Ishikawa (cell line): ENCODE results near the gene ANAPC2.

Source experiments
- CEBPB ChIP-seq: IDR thresholded peaks from 2 replicates; pipeline ENCODE4 v1.6.1; 2012
- CREB1 ChIP-seq: IDR thresholded peaks from 2 replicates; pipeline ENCODE4 v1.6.1; 2012; ENCODE audit warnings: low read depth
- EGR1 ChIP-seq: IDR thresholded peaks from 2 replicates; pipeline ENCODE4 v1.6.1; 2012
- EP300 ChIP-seq: IDR thresholded peaks from 2 replicates; pipeline ENCODE4 v1.6.1; 2012; ENCODE audit warnings: borderline replicate concordance
- FOXM1 ChIP-seq: IDR thresholded peaks from 2 replicates; pipeline ENCODE4 v1.6.1; 2012; ENCODE audit warnings: low read depth, borderline replicate concordance
- NFIC ChIP-seq: IDR thresholded peaks from 2 replicates; pipeline ENCODE4 v1.6.1; 2012
- RAD21 ChIP-seq: IDR thresholded peaks from 2 replicates; pipeline ENCODE4 v1.6.1; 2012; ENCODE audit warnings: low read depth
- TAF1 ChIP-seq: IDR thresholded peaks from 2 replicates; pipeline ENCODE4 v1.6.1; 2012; ENCODE audit warnings: low read depth, mild to moderate bottlenecking
- TCF12 ChIP-seq: IDR thresholded peaks from 2 replicates; pipeline ENCODE4 v1.6.1; 2012; ENCODE audit warnings: low read depth
- YY1 ChIP-seq: IDR thresholded peaks from 2 replicates; pipeline ENCODE4 v1.6.1; 2012; ENCODE audit warnings: low read depth
- ZBTB7A ChIP-seq: IDR thresholded peaks from 2 replicates; pipeline ENCODE4 v1.6.1; 2012; ENCODE audit warnings: low read depth
- TF ChIP-seq, protein P1 (sequence below): IDR thresholded peaks from 2 replicates; pipeline ENCODE4 v1.6.1; 2012; ENCODE audit warnings: low read depth, mild to moderate bottlenecking
- TF ChIP-seq, protein P2 (sequence below): IDR thresholded peaks from 2 replicates; pipeline ENCODE4 v1.6.1; 2012
- TF ChIP-seq, protein P3 (sequence below): IDR thresholded peaks from 2 replicates; pipeline ENCODE4 v1.6.1; 2012

The ANAPC2 gene

DNA sequence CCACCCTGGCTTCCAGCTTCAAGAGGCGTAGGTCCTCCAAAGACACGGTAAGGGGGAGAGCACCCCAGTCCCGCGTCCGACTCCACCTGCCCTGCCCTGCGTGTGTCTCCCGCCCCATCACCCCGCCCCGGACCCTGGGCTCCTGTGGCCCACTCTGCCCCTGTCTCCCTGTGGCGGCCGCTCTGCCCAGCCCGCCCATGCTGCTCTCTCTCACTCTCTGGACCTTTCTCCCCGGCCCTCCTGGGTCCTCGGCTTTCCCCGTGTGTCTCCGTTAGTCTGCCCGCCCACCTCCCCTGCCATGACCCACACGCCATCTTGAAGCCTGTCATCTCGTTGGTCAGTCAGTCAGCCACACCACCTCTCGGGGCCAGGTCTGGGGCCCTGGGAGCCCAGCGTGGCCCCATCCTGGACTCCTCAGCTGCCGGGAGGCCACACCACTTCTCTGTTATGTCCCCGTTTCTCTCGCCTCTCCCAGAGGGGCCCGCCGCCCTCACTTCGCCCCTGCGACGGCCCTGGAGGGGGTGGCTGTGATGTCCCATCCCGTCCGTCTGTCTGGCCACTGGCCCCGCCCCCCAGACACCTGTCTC, 23.0 kb downstream of the ANAPC2 start:
- TF ChIP-seq FOXM1 (no peak), TAF1 (no peak), TCF12 (no peak)
- TF ChIP-seq, protein P1, sequence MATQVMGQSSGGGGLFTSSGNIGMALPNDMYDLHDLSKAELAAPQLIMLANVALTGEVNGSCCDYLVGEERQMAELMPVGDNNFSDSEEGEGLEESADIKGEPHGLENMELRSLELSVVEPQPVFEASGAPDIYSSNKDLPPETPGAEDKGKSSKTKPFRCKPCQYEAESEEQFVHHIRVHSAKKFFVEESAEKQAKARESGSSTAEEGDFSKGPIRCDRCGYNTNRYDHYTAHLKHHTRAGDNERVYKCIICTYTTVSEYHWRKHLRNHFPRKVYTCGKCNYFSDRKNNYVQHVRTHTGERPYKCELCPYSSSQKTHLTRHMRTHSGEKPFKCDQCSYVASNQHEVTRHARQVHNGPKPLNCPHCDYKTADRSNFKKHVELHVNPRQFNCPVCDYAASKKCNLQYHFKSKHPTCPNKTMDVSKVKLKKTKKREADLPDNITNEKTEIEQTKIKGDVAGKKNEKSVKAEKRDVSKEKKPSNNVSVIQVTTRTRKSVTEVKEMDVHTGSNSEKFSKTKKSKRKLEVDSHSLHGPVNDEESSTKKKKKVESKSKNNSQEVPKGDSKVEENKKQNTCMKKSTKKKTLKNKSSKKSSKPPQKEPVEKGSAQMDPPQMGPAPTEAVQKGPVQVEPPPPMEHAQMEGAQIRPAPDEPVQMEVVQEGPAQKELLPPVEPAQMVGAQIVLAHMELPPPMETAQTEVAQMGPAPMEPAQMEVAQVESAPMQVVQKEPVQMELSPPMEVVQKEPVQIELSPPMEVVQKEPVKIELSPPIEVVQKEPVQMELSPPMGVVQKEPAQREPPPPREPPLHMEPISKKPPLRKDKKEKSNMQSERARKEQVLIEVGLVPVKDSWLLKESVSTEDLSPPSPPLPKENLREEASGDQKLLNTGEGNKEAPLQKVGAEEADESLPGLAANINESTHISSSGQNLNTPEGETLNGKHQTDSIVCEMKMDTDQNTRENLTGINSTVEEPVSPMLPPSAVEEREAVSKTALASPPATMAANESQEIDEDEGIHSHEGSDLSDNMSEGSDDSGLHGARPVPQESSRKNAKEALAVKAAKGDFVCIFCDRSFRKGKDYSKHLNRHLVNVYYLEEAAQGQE, result no peak
- TF ChIP-seq, protein P2, sequence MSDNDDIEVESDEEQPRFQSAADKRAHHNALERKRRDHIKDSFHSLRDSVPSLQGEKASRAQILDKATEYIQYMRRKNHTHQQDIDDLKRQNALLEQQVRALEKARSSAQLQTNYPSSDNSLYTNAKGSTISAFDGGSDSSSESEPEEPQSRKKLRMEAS, result no peak

DNA sequence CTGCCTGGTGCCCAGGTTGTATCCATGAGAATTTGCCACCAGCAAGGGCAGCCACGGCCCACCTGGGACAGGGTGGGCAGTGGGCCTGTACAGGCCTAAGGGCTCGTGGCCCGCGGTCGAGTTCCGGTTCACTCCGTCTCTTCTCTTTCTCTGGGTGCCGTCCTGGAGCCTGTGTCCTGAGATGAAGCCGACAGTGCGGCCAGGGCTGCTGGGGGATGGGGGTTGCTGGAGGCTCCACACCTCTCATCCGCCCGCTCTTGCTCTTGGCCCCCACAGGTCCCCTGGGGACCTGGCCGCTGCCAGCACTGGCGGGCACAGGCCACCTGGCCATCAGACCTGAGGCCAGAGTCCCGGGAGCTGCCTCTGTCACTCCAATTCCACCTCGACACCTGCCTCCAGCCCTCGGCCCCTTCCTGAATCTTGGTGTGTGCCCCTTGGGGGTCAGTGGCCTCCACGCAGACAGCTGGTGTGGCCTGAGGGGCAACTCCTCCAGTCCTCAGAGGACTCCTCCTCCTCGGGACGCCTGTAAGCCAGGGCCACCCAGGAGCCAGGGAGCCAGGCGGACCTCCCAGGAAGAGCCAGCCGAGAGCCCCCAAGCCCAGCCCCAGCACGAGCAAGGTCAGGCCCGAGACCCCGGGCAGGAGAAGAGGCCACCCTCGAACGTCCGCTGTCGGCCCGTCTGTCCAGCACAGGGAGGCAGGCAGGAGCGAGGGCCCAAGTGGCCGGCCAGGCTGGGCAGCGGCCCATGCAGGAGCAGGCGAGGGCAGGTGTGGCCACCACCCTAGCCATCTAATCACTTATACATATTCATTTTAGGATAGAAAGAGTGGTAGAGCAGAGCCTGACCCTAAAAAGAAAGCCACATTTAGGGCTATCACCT, 23.8 kb downstream of the ANAPC2 start:
- TF ChIP-seq ZBTB7A (no peak), YY1 (no peak), EP300 (no peak), NFIC (no peak), RAD21 (no peak), TAF1 (no peak), FOXM1 (no peak), CEBPB (no peak)
- TF ChIP-seq, protein P2, result no peak
- TF ChIP-seq, protein P3, sequence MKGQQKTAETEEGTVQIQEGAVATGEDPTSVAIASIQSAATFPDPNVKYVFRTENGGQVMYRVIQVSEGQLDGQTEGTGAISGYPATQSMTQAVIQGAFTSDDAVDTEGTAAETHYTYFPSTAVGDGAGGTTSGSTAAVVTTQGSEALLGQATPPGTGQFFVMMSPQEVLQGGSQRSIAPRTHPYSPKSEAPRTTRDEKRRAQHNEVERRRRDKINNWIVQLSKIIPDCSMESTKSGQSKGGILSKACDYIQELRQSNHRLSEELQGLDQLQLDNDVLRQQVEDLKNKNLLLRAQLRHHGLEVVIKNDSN, result no peak
- TF ChIP-seq, protein P1, result no peak

DNA sequence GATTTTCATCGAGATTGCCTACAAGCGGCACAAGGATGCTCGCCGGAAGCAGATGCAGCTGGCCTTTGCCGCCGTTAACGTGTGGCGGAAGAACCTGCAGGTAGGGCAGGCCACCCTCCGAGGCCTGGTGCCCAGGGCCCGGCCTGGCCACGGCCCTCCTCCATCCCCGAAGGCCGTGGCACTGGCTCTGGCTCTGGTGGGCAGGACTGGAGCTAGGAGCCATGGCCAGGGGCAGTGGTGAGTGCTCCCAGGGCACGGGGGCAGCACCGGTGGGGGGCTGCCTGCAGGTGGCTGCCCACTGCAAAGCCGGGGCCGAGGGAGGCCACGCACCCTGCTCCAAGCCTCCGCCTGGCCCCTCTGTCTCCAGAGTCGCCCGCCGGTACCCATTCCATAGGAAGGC, 24.6 kb downstream of the ANAPC2 start:
- TF ChIP-seq YY1 (no peak), CEBPB (no peak), EP300 (no peak), CREB1 (no peak), TAF1 (no peak), ZBTB7A (no peak)

DNA sequence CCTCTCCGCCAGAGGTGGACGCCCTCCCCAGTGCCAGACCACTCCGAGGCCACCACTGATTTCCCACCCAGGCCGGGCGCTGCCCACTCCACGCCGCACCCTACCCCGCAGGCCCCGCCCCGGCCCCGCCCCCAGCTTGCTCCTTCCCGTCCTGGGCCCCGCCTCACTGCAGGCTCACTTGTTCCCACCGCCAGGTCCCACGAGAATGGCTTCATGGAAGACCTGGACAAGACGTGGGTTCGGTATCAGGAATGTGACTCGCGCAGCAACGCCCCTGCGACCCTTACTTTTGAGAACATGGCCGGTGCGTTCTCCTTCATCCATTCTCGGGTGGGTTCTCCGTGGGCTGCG, 25.0 kb downstream of the ANAPC2 start:
- TF ChIP-seq YY1 (no peak), CEBPB (no peak), RAD21 (no peak), NFIC (no peak), TAF1 (no peak), CREB1 (no peak), EGR1 (no peak), TCF12 (no peak)
- TF ChIP-seq, protein P2, result no peak
- TF ChIP-seq, protein P3, result no peak
- TF ChIP-seq, protein P1, result no peak
